Stimulated activated CD4-positive, alpha-beta T cell treated with anti-CD3 and anti-CD28 coated beads, TNF-alpha, amount 100 ng/mL, for 4 hours (primary cell): ENCODE measurements around the gene SYT1.
"Not testable (repeated sequence)": the region's sequence is repeated elsewhere in the genome, so short reads cannot be mapped to it uniquely, and the experiment has no call there.

Experiments
- DNase-seq, 3 experiments: peaks; one replicate each; pipeline ENCODE4 v3.0.0-alpha.2; 2020; ENCODE audit warnings: low read depth in 3 of 3

SYT1 gene

GRCh38 chr12:78966926-78967325 lies 102.4 kb downstream of the SYT1 start:
- no peak for DNase-seq

GRCh38 chr12:78968226-78968625 lies 103.7 kb downstream of the SYT1 start:
- DNase-seq = no peak

GRCh38 chr12:78970041-78970440 lies 105.5 kb downstream of the SYT1 start:
- DNase-seq = no peak

- no peak for DNase-seq
Measured at GRCh38 chr12:78977304-78977867, 112.8 kb downstream of the SYT1 start.

GRCh38 chr12:78994168-78994791 lies 129.7 kb downstream of the SYT1 start:
- DNase-seq = no peak

GRCh38 chr12:79000501-79000900 lies 135.9 kb downstream of the SYT1 start:
- DNase-seq = no peak

GRCh38 chr12:79001404-79001803 lies 136.8 kb downstream of the SYT1 start:
- no peak for DNase-seq

- no peak for DNase-seq
Measured at GRCh38 chr12:79006306-79006705, 141.7 kb downstream of the SYT1 start.

- no peak for DNase-seq
Measured at GRCh38 chr12:79008591-79008990, 144.0 kb downstream of the SYT1 start.

- DNase-seq = no peak
Measured at GRCh38 chr12:79012636-79013035, 148.1 kb downstream of the SYT1 start.

- DNase-seq = no peak
Measured at GRCh38 chr12:79016181-79016580, 151.6 kb downstream of the SYT1 start.

GRCh38 chr12:79019672-79020071 lies 155.1 kb downstream of the SYT1 start:
- DNase-seq = no peak

GRCh38 chr12:79020106-79020505 lies 155.5 kb downstream of the SYT1 start:
- DNase-seq = no peak

- DNase-seq = no peak
Measured at GRCh38 chr12:79021021-79021420, 156.4 kb downstream of the SYT1 start.

- no peak for DNase-seq
Measured at GRCh38 chr12:79023261-79023660, 158.7 kb downstream of the SYT1 start.

- no peak for DNase-seq
Measured at GRCh38 chr12:79023784-79024183, 159.2 kb downstream of the SYT1 start.

GRCh38 chr12:79033788-79034187 lies 169.2 kb downstream of the SYT1 start:
- no peak for DNase-seq

GRCh38 chr12:79044748-79045147 lies 180.2 kb downstream of the SYT1 start:
- not testable (repeated sequence) for DNase-seq

- DNase-seq = not testable (repeated sequence)
Measured at GRCh38 chr12:79045149-79045703, 180.7 kb downstream of the SYT1 start.

- DNase-seq = no peak
Measured at GRCh38 chr12:79046021-79046420, 181.4 kb downstream of the SYT1 start.

- no peak for DNase-seq
Measured at GRCh38 chr12:79048962-79049361, 184.4 kb downstream of the SYT1 start.

GRCh38 chr12:79053394-79053793 lies 188.8 kb downstream of the SYT1 start:
- DNase-seq = no peak

GRCh38 chr12:79055926-79056674 lies 191.5 kb downstream of the SYT1 start:
- no peak for DNase-seq
